Muscle layer of colon (tissue), 2 donors: ENCODE measurements around the gene WBP2.
"Not testable (repeated sequence)": the region's sequence is repeated elsewhere in the genome, so short reads cannot be mapped to it uniquely, and the experiment has no call there.

Experiments
- H3K27ac ChIP-seq: one replicate; pipeline ENCODE4 v1.7.0; 2013; ENCODE audit warnings: low read depth, mild to moderate bottlenecking, low read length, moderate library complexity
- H3K27me3 ChIP-seq, 2 donors: one replicate each; pipeline ENCODE4 v1.7.0; 2013; ENCODE audit warnings: low read length in 2 of 2, mild to moderate bottlenecking in 2 of 2; ENCODE audit not compliant: insufficient read depth in 2 of 2, control insufficient read depth in 1 of 2
- H3K36me3 ChIP-seq: one replicate; pipeline ENCODE4 v1.7.0; 2013; ENCODE audit warnings: mild to moderate bottlenecking, low read length; ENCODE audit not compliant: insufficient read depth
- H3K4me1 ChIP-seq: one replicate; pipeline ENCODE4 v1.7.0; 2013; ENCODE audit warnings: mild to moderate bottlenecking, low read length; ENCODE audit not compliant: insufficient read depth
- H3K4me3 ChIP-seq, 2 donors: one replicate each; pipeline ENCODE4 v1.7.0; 2013; ENCODE audit warnings: low read length in 2 of 2, low read depth in 1 of 2, mild to moderate bottlenecking in 1 of 2, moderate library complexity in 1 of 2
- H3K9ac ChIP-seq: one replicate; pipeline ENCODE4 v1.7.0; 2013; ENCODE audit warnings: low read length
- H3K9me3 ChIP-seq: one replicate; pipeline ENCODE4 v1.7.0; 2013; ENCODE audit warnings: mild to moderate bottlenecking, low read length
- donor health status: abdominal sarcoma.
- donor health status: Adenocarcinoma of cecum.

Gene WBP2

DNA sequence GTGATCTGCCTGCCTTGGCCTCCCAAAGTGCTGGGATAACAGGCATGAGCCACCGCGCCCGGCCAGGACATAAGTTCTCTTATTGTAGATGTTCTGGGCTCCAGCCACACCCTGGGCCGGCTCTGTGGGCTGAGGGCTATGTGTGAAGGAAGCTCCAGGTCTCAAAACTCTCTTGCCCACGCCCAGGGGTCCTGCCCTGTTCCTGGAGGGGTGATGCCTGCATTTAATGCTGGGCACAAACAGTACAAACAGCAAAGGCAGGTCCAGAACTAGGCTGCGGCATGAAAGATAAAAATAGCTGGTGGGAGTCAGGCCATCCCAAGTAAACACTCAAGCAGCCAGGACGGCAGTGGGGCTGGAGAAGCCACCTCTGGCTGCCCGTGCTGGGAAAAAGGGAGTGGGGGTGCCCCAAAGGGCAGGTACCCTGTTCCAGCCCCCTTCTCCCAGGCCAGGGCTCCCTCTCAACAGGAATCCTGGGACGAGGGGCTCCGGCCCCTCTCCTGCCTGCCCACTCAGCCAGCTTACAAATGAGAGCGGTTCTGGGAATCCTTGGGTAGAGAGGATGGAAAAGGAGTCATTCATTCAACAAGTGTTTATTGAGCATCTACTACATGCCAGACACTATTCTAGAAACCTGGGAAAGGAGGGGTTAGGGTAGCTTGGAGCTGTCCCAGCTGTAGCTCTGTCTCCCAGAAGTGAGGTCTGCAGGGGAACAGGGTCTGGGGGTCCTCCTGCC is 18.6 kb upstream of the WBP2 start:
- Histone ChIP-seq H3K27me3 (no peaks in the 10 kb centered on the region), H3K9me3 (no peaks in the 10 kb centered on the region), H3K4me1 (peaks cover 71% of the 10 kb centered on the region), H3K4me3 (no peak overlapping the region), H3K9ac (peak overlapping the region; percentile 45), H3K36me3 (peaks cover 24% of the 10 kb centered on the region), H3K27ac (peak overlapping the region; percentile 88)

DNA sequence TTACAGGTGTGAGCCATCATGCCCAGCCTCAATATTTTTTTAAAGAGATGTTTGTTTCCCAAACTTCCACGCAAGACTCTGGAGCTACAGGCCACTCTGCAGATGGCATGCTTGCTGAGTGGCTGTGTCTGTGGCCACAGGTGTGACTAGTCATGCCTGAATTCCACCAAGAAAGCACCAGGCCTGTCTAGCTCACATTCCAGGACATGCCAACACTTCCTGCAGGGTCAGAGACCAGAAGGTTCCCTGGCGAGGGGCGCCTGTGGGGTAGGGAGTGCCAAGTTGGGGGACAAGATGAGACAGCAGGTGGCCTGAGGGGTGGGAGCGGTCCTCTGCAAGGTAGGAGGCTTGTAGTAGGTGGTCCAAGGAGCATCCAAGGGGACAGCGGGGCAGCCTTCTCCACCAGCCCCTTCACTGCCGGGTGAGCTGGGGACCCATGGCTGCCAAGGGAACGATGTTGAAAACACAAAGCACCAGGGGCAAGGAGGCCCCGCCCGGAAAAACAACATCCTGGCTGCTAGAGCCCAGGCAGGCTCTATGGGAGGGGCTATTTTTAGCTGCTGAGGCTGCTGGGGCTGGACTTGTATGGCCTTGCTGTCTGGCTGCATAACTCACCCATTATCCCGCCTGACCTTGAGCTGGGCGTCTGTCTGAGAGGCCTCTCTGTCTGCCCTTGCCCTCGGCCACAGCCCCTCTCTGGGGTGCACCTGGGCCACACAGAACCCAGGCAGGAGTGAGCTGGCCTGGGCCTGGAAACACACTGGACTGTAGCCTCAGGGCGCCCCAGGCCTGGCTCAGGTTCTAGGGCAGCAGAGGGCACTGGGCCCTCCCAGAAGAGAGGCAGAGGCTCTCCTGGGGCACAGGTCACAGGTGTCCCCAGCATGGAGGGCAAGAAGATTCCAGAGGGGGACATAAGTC is 17.6 kb upstream of the WBP2 start:
- H3K4me1 ChIP-seq = peaks cover 70% of the 10 kb centered on the region
- peaks cover 24% of the 10 kb centered on the region for H3K36me3 ChIP-seq
- peak overlapping the region in 1 of 2 donors; percentile 15 for H3K4me3 ChIP-seq
- H3K27ac ChIP-seq = peak overlapping the region; percentile 88
- peak overlapping the region; percentile 45 for H3K9ac ChIP-seq
- H3K27me3 ChIP-seq = no peaks in the 10 kb centered on the region
- no peaks in the 10 kb centered on the region for H3K9me3 ChIP-seq

DNA sequence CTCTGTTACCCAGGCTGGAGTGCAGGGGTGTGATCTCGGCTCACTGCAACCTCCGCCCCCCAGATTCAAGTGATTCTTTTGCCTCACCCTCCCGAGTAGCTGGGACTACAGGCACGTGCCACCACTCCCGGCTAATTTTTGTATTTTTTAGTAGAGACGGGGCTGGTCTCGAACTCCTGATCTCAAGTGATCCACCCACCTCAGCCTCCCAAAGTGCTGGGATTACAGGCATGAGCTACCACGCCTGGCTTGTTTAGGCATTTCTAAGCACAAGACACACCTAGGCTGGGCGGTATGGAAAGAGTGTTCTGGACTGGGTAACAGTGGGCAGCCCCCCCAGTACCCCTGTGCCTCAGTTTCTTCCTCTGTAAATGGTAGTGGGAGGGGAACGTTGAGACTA is 15.1 kb upstream of the WBP2 start:
- Histone ChIP-seq H3K27ac (peak overlapping the region; percentile 78), H3K4me1 (peaks cover 53% of the 10 kb centered on the region), H3K36me3 (peaks cover 17% of the 10 kb centered on the region), H3K9ac (peak overlapping the region; percentile 29)
- not testable (repeated sequence) for H3K27me3 ChIP-seq, H3K4me3 ChIP-seq, H3K9me3 ChIP-seq

DNA sequence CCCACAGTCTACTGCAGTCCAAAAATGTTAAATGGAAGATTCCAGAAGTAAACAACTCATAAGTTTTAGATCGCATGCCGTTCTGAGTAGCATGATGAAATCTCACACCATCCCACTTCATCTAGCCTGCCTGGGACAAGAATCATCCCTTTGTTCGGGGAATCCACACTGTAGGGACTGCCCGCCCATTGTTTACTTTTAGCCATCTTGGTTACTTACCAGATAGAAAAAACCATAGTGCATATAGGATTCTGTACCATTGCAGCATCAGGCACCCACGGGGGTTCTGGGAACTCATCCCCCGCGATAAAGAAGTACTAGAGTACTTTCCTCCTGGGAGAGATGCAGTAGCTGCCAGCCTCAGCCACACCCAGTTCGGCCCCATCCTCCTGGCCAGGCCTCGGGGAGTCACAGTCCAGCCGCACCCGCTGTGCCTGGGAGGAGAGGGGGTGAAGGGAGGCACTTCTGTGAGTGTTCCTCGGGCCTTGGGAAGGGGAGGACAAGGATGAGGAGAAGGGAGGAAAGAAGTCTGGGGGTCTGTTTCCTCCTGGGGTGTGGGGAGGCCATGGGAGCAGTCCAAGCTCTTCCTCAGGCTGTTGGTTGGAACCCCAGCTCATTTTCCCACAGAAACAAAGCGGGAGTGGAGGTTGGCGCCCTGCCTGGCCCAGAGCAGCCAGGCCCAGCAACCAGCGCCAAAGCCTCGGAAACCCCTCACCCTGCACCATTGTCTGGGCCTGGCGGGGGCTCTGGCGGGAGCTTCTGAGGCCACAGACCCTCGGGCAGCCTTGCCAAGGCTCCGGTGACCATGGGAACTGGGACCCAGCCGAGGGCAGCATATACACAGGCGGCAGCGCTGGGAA is 14.4 kb upstream of the WBP2 start:
- no peaks in the 10 kb centered on the region for H3K9me3 ChIP-seq
- peaks cover 10% of the 10 kb centered on the region for H3K36me3 ChIP-seq
- peak overlapping the region; percentile 78 for H3K27ac ChIP-seq
- peak overlapping the region; percentile 29 for H3K9ac ChIP-seq
- H3K27me3 ChIP-seq = no peaks in the 10 kb centered on the region
- H3K4me1 ChIP-seq = peaks cover 46% of the 10 kb centered on the region
- H3K4me3 ChIP-seq = peak overlapping the region in 1 of 2 donors; percentile 44

DNA sequence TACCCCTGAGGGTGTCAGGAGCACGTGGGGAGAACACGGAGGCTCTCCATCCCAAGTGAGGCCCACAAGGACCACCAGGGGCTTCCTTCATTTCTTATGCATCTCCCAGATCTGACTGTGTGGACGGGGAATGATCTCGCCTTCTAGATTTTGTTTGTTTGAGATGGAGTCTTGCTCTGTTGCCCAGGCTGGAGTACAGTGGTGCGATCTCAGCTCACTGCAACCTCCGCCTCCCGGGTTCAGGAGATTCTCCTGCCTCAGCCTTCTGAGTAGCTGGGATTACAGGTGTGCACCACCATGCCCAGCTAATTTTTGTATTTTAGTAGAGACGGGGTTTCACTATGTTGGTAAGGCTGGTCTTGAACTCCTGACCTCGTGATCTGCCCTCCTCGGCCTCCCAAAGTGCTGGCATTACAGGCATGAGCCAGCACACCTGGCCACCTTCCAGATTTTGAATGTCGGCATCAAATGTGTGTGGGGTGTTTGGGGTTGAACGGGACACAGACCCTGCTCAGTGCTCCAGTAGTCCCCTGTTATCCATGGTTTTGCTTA is 13.7 kb upstream of the WBP2 start:
- not testable (repeated sequence) for H3K9ac ChIP-seq, H3K4me3 ChIP-seq, H3K9me3 ChIP-seq, H3K27me3 ChIP-seq, H3K36me3 ChIP-seq
- H3K27ac ChIP-seq = peak overlapping the region; percentile 78
- H3K4me1 ChIP-seq = peaks cover 38% of the 10 kb centered on the region

DNA sequence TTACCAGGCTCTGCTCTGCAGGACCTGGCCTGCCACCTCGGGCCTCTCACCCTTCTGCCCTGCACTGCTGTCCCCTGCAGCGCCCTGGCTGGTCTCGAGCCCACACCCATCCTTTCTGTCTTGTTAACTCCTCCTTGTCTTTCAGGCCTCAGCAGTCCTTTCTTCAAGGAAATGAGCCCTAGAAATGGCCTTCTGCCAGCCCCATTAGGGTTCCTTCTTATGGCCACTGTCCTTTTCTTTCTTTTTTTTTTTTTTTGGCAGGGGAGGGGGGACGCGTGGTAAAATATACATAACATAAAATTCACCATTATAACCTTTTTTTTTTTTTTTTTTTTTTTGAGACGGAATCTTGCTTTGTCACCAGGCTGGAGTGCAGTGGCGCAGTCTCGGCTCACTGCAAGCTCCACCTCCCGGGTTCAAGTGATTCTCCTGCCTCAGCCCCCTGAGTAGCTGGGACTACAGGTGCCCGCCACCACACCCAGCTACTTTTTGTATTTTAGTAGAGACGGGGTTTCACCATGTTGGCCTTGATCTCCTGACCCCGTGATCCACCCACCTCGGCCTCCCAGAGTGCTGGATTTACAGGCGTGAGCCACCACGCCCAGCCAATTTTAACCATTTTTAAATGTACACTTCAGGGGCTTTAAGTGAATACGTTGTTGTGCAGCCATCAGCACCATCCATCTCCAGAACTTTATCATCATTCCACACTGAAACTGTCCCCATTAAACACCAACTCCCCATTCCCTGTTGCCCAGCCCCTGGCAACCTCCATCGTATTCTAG is 10.5 kb upstream of the WBP2 start:
- not testable (repeated sequence) for H3K9me3 ChIP-seq, H3K9ac ChIP-seq, H3K4me3 ChIP-seq, H3K27me3 ChIP-seq, H3K36me3 ChIP-seq, H3K27ac ChIP-seq
- H3K4me1 ChIP-seq = peaks cover 18% of the 10 kb centered on the region

DNA sequence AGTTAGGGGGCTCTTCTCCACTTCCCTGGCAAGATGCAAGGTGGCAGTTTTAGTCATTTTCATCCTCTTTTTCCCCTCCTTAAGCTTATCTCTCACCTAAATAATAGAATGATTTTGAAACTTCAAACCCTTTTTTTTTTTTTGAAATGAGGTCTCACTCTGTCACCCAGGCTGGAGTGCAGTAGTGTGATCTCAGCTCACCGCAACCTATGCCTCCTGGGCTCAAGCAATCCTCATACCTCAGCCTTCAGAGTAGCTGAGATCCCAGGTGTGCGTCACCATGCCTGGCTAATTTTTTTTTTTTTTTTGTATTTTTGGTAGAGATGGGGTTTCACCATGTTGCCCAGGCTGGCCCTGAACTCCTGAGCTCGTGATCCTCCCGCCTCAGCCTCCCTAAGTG is 9.8 kb upstream of the WBP2 start:
- not testable (repeated sequence) for H3K9ac ChIP-seq, H3K27me3 ChIP-seq, H3K36me3 ChIP-seq, H3K4me3 ChIP-seq, H3K9me3 ChIP-seq, H3K27ac ChIP-seq
- peaks cover 11% of the 10 kb centered on the region for H3K4me1 ChIP-seq

DNA sequence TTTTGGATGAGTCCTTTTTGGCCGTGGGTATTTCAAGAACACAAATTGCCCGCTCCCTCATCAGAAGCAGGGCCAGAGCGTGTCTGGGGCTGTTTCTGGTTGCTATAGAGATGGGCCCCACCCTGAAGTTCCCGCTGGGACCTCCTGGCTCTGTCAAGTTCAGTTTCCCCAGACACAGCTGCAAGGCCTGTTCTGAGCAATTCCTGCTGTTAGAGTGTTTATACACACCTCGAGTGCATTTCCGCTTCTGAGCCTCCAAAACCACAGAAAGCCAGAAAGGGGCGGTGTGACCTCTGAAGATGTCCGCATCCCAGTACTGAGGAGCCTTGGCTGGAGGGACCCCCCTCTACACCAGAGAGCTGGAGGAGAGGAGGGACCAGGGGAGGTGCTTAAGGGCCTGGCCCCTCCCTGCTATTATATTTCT is 9.3 kb upstream of the WBP2 start:
- peaks cover 7% of the 10 kb centered on the region for H3K4me1 ChIP-seq
- H3K27ac ChIP-seq = peak overlapping the region; percentile 12
- no peaks in the 10 kb centered on the region for H3K27me3 ChIP-seq
- H3K9ac ChIP-seq = no peak overlapping the region
- no peaks in the 10 kb centered on the region for H3K9me3 ChIP-seq
- H3K36me3 ChIP-seq = no peaks in the 10 kb centered on the region
- no peak overlapping the region for H3K4me3 ChIP-seq

DNA sequence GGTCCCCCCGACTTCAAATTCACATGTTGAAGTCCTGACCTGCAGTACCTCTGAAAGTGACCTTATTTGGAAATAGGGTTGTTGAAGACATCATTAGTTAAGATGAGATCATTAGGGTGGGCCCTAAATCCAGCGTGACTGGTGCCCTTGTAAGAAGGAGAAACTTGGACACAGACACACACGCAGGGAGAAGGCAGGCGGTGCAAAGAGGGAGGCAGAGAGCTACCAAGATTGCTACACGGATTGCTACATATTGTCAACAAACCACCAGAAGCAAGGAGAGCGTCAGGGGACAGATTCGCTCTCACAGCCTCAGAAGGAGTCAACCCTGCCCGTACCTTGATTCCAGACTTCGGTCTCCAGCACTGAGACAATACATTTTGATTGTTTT is 6.8 kb upstream of the WBP2 start:
- Histone ChIP-seq H3K27me3 (no peaks in the 10 kb centered on the region), H3K4me1 (no peaks in the 10 kb centered on the region), H3K9me3 (no peaks in the 10 kb centered on the region), H3K36me3 (no peaks in the 10 kb centered on the region), H3K27ac (no peak overlapping the region), H3K4me3 (no peak overlapping the region), H3K9ac (no peak overlapping the region)

DNA sequence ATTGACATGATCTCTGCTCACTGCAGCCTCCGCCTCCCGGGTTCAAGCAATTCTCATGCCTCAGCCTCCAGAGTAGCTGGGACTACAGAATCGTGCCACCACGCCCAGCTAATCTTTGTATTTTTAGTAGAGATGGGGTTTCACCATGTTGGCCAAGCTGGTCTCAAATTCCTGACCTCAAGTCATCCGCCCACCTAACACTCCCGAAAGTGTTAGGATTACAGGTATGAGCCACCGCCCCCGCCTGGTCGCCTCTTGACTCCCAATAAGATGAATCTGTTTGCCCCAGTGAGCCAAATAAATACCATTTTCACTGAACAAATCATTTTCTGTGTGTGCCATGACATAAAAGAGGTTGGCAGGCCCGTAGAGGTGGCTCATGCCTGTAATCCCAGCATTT is 4.2 kb upstream of the WBP2 start:
- H3K9me3 ChIP-seq, H3K4me1 ChIP-seq, H3K27ac ChIP-seq, H3K36me3 ChIP-seq, H3K27me3 ChIP-seq, H3K9ac ChIP-seq, H3K4me3 ChIP-seq: not testable (repeated sequence)
